COR-L47 (cell line): ENCODE data around the gene PLD1.
A peak's percentile ranks its signal among the peaks of the same experiment; 100 is the strongest.
"Not testable (repeated sequence)": the region's sequence is repeated elsewhere in the genome, so short reads cannot be mapped to it uniquely, and the experiment has no call there.

ENCODE experiments used
- DNase-seq: peaks from one replicate; lab custom pipeline; 2025; lab: John Stamatoyannopoulos, UW

PLD1 gene

GRCh38 chr3:171658841-171659240 lies 151.4 kb downstream of the PLD1 start:
- DNase-seq: no peak

- no peak for DNase-seq
These were observed 155.5 kb downstream of the PLD1 start for GRCh38 chr3:171654809-171655208.

- DNase-seq: no peak
These were observed 156.0 kb downstream of the PLD1 start for GRCh38 chr3:171654326-171654725.

GRCh38 chr3:171653701-171654100 lies 156.6 kb downstream of the PLD1 start:
- no peak for DNase-seq

GRCh38 chr3:171652932-171653331 lies 157.4 kb downstream of the PLD1 start:
- DNase-seq: no peak

- DNase-seq: no peak
These were observed 160.2 kb downstream of the PLD1 start for GRCh38 chr3:171649911-171650592.

- DNase-seq: no peak
These were observed 161.0 kb downstream of the PLD1 start for GRCh38 chr3:171649267-171649666.

- no peak for DNase-seq
These were observed 162.2 kb downstream of the PLD1 start for GRCh38 chr3:171648069-171648468.

GRCh38 chr3:171646357-171647133 lies 163.7 kb downstream of the PLD1 start:
- DNase-seq: peak; percentile 54

GRCh38 chr3:171644681-171645080 lies 165.6 kb downstream of the PLD1 start:
- DNase-seq: no peak

GRCh38 chr3:171643681-171644080 lies 166.6 kb downstream of the PLD1 start:
- DNase-seq: no peak

GRCh38 chr3:171643033-171643432 lies 167.2 kb downstream of the PLD1 start:
- DNase-seq: no peak

- DNase-seq: no peak
These were observed 169.5 kb downstream of the PLD1 start for GRCh38 chr3:171640520-171641412.

GRCh38 chr3:171636666-171637065 lies 173.6 kb downstream of the PLD1 start:
- no peak for DNase-seq

- DNase-seq: no peak
These were observed 177.5 kb downstream of the PLD1 start for GRCh38 chr3:171632766-171633165.

GRCh38 chr3:171626799-171627198 lies 183.5 kb downstream of the PLD1 start:
- DNase-seq: not testable (repeated sequence)

GRCh38 chr3:171622126-171622525 lies 188.2 kb downstream of the PLD1 start:
- DNase-seq: no peak

- DNase-seq: no peak
These were observed 189.4 kb downstream of the PLD1 start for GRCh38 chr3:171620825-171621434.

- DNase-seq: no peak
These were observed 193.5 kb downstream of the PLD1 start for GRCh38 chr3:171616798-171617197.

GRCh38 chr3:171615686-171616085 lies 194.6 kb downstream of the PLD1 start:
- no peak for DNase-seq

GRCh38 chr3:171615281-171615680 lies 195.0 kb downstream of the PLD1 start:
- no peak for DNase-seq

- DNase-seq: no peak
These were observed 195.9 kb downstream of the PLD1 start for GRCh38 chr3:171614318-171614921.
